HG02798 (cell line): ENCODE results near the gene PRAMEF7.
"Not testable (repeated sequence)": the region's sequence is repeated elsewhere in the genome, so short reads cannot be mapped to it uniquely, and the experiment has no call there.

Source experiments
- ATAC-seq: cut with Tn5 transposase; IDR thresholded peaks from one replicate; pipeline ENCODE4 v1.9.1; 2021; ENCODE audit warnings: mild to moderate bottlenecking; ENCODE audit not compliant: unreplicated experiment, poor library complexity

PRAMEF7 gene

DNA sequence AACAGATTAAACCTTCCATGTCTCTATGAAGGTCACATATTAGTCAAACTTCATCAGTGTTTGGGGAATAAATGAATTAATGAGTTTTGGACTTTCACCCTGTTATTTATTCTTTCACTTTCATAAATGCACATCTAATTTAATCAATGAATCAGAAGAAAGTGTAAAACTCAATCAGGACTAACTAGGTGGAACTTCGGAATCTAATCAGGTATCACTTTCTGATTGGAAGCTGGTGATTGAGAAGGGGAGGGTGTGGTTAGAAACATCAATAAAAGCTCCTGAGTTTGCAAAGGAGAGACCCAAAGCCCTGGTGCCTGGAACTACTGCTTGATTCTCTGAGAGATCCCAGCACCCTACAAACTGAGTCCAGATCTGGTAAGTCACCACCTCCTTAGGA, at the start of gene PRAMEF7:
PRAMEF7 (plus strand) TSS at position 301 of the 400 bp plus-strand sequence. CDS start 1,083 bp downstream, outside the sequence.
- not testable (repeated sequence) for ATAC-seq

DNA sequence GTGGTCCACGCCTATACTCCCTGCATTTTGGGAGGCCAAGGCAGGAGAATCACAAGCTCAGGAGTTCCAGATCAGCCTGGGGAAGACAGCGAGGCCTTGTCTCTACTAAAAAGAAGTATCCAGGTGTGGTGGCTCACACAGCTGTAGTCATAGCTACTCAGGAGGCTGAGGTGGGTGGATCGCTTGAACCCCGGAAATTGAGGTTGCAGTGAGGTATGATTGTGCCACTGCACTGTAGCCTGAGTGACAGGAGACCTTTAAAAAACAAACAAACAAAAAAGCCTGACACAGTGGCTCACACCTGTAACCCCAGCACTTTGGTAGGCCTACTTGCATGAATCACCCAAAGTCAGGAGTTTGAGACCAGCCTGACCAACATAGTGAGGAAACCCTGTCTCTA, 38.0 kb upstream of the PRAMEF7 start:
- ATAC-seq, result not testable (repeated sequence)

DNA sequence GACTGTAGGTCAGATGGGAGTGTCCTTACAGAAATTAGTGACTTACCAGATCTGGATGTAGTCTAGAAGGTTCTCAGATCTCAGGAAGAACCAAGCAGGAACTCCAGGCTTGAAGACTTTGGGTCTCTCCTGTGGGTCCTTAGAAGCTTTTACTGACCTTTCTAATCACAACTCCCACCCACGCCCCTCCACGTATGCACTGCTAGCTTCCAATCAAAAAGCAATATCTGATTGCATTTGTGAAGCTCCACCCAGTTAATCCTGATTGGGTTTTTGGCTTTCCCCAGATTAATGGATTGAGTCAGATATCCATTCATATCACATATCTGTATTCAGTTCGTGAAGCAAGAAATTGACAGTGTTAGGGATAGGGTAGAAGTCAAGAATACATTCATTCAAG, 30.3 kb upstream of the PRAMEF7 start, which contains the start of gene PRAMEF4:
PRAMEF4 (minus strand) TSS at position 101 of the 400 bp plus-strand sequence. CDS start 2,807 bp downstream, outside the sequence.
- ATAC-seq, result not testable (repeated sequence)

DNA sequence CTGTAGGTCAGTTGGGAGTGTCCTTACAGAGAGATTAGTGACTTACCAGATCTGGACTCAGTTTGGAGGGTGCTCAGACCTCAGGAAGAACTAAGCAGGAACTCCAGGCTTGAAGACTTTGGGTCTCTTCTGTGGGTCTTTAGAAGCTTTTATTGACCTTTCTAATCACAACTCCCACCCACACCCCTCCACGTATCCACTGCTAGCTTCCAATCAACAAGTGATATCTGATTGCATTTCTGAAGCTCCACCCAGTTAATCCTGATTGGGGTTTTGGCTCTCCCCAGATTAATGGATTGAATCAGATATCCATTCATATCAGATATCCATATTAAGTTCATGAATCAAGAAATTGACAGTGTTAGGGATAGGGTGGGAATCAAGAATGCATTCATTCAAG, 18.2 kb upstream of the PRAMEF7 start, which contains the start of gene PRAMEF10:
PRAMEF10 (minus strand) TSS at position 101 of the 400 bp plus-strand sequence. CDS start 2,423 bp downstream, outside the sequence.
- ATAC-seq, result not testable (repeated sequence)

DNA sequence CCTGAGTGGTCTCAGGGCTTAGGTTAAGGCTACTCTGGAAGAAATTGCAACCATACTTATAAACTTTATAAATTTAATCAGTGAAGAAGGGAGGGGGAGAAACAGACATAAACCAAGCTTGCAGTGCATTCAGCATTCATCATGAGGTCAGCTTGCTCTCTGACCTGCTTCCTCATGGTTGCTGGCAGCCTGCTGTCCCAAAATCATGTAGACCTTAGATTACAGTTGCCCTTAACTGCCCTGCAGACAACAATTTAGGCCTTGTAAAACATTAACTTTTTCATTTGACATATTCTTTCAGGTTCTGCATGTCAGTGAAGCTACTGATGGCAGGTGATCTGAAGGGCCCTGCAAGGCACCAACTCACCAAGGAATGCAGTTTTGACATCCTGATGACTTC, 17.2 kb upstream of the PRAMEF7 start:
- ATAC-seq, result not testable (repeated sequence)

DNA sequence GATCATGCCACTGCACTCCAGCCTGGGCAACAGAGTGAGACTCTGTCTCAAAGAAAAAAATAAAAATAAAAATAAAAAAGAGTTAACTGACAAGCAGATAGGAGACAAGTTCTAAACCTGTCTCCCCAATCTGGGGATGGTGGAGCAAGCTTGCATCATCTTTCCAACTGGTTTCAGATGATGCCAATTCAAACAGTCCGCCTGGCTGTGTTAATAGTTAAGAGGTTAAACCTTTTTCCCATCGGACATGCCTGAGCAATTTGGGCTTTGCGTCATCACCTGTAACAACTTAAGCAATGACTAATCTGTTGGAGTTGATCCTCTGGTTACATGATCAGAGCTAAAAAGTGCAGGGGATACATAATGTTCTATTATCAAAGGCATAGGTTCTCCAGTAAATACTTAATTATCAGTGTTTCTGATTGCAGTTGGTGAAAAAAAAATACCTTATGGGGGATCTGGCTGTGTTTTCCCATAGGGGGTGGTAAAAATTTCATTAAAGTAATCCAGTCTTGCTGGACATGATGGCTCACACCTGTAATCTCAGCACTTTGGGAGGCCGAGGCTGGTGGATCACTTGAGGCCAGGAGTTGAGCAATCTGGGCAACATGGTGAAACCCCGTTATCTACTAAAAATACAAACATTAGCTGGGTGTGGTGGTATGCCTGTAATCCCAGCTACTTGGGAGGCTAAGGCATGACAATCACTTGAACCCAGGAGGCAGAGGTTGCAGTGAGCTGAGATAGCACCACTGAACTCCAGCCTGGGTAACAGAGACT, 12.4 kb upstream of the PRAMEF7 start:
- ATAC-seq, result not testable (repeated sequence)

DNA sequence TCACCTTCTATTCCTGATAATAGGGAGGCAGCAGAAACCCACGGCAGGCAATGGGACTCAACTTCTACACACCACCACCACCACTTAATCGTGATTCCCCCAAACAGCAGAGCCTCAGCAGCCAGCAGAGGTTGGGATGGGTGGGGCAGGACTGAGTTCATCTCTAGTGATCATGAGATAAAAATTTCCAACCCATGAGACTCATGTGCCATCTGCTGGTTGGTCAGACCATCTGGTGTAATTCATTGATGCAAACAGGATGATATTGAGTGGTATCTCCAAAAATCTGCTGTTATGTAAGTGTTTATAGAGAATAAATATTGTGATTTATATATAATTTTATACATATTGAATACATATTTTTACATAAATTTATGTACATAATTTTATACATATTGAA, 5.3 kb downstream of the PRAMEF7 start:
- ATAC-seq, result not testable (repeated sequence)

DNA sequence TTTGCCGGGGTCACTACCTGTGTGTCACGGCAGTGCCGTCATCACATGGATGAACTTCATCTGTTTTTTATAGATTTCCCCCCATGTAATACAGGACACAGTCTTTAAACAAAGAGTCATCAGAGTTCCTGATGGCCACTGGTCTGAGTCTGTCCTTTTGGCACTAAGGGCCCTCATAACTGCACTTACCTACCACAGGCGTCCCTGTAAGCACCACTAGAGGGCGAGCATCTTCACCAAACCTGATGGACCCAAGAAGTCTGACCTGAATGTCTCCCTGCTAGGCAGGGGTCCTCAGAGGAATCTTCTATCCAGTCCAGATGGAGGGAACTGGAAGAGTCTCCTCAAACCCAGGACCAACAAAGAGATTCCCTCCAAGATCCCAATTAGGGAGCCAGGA, 8.0 kb downstream of the PRAMEF7 start:
- not testable (repeated sequence) for ATAC-seq

DNA sequence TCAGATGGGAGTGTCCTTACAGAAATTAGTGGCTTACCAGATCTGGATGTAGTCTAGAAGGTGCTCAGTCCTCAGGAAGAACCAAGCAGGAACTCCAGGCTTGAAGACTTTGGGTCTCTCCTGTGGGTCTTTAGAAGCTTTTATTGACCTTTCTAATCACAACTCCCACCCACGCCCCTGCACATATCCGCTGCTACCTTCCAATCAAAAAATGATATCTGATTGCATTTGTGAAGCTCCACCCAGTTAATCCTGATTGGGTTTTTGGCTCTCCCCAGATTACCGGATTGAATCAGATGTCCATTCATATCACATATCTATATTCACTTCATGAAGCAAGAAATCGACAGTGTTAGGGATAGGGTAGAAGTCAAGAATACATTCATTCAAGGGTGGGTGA, 31.1 kb downstream of the PRAMEF7 start, which contains the start of gene PRAMEF6:
PRAMEF6 (minus strand) TSS at position 101 of the 400 bp plus-strand sequence. CDS start 5,062 bp downstream, outside the sequence.
- ATAC-seq, result not testable (repeated sequence)
